Tibial nerve (tissue), 4 donors: ENCODE measurements around the gene PROM1.

Experiments
- EP300 ChIP-seq, 2 donors: sonication (generic); formaldehyde crosslinking; IDR thresholded peaks; one replicate each; pipeline ENCODE4 v1.6.1; 2017; ENCODE audit warnings: antibody characterized with exemption in 2 of 2, mild to moderate bottlenecking in 1 of 2
- POLR2A ChIP-seq, 2 donors: fragments of 450-650 bp; IDR thresholded peaks; one replicate each; pipeline ENCODE4 v1.6.1; 2017; ENCODE audit warnings: antibody characterized with exemption in 2 of 2, mild to moderate bottlenecking in 2 of 2, moderate library complexity in 2 of 2
- TF ChIP-seq, protein P1 (sequence below), 5 experiments: fragments of 200-600 bp in 3 of 5; fragments of 450-650 bp in 2 of 5; sonication (generic) in 3 of 5; IDR thresholded peaks; one replicate each; pipeline ENCODE4 v1.5.1; 2016 to 2019; ENCODE audit warnings: antibody characterized with exemption in 5 of 5, mild to moderate bottlenecking in 3 of 5, moderate library complexity in 2 of 5

DNA sequence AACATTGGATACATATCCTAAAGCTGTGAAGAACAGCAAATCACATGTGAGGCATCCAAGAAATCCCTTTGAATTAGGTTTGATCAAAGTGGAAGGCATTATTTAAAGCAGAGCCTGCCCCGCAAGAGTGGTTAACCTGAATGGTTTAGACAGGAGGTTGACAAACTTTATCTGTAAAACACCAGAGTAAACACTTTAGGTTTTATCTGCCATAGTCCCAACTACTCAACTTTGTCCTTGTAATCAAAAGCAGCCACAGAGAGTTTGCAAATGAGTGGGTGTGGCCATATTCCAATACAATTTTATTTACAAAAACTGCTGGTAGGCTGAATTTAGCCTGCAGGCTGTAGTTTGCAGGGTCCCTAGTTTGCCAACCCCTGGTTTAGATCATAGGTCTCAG is 95.6 kb downstream of the PROM1 start:
- TF ChIP-seq, protein P1, sequence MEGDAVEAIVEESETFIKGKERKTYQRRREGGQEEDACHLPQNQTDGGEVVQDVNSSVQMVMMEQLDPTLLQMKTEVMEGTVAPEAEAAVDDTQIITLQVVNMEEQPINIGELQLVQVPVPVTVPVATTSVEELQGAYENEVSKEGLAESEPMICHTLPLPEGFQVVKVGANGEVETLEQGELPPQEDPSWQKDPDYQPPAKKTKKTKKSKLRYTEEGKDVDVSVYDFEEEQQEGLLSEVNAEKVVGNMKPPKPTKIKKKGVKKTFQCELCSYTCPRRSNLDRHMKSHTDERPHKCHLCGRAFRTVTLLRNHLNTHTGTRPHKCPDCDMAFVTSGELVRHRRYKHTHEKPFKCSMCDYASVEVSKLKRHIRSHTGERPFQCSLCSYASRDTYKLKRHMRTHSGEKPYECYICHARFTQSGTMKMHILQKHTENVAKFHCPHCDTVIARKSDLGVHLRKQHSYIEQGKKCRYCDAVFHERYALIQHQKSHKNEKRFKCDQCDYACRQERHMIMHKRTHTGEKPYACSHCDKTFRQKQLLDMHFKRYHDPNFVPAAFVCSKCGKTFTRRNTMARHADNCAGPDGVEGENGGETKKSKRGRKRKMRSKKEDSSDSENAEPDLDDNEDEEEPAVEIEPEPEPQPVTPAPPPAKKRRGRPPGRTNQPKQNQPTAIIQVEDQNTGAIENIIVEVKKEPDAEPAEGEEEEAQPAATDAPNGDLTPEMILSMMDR (IDR thresholded peaks at IDR 0.05), result no peak
- no peak for TF ChIP-seq EP300 (IDR thresholded peaks at IDR 0.05)
- no peak for TF ChIP-seq POLR2A (IDR thresholded peaks at IDR 0.05)
